IPS DF 6.9 (cell line): ENCODE results near the gene PPP4C.

Experiments used
- DNase-seq: peaks from one replicate; pipeline ENCODE4 v3.0.0-alpha.2; 2013; ENCODE audit warnings: low read depth, low spot score
- H3K27ac ChIP-seq: one replicate; pipeline ENCODE4 v1.5.1; 2013; ENCODE audit warnings: low read length, control low read depth
- H3K27me3 ChIP-seq: 2 replicates; pipeline ENCODE4 v1.6.1; 2013; ENCODE audit warnings: mild to moderate bottlenecking, low read length; ENCODE audit not compliant: control insufficient read depth, insufficient read depth
- H3K36me3 ChIP-seq: 2 replicates; pipeline ENCODE4 v1.6.1; 2013; ENCODE audit warnings: low read length; ENCODE audit not compliant: control insufficient read depth, insufficient read depth
- H3K4me1 ChIP-seq: 2 replicates; pipeline ENCODE4 v1.6.1; 2013; ENCODE audit warnings: low read length; ENCODE audit not compliant: control insufficient read depth, insufficient read depth
- H3K4me3 ChIP-seq: 2 replicates; pipeline ENCODE4 v1.5.1; 2013; ENCODE audit warnings: mild to moderate bottlenecking, low read length
- H3K9me3 ChIP-seq: 2 replicates; pipeline ENCODE4 v1.6.1; 2013; ENCODE audit warnings: low read length, inconsistent platforms; ENCODE audit not compliant: control insufficient read depth, insufficient read depth
- WGBS: extraction: QIAGEN DNeasy Blood & Tissue Kit; methylation state at CpG from one replicate; pipeline ENCODE4 v1.1.7; 2013; ENCODE audit warnings: mixed read lengths, missing lambda C conversion rate; ENCODE audit not compliant: insufficient read length, insufficient coverage; 5-methylcytosine and 5-hydroxymethylcytosine counted together

PPP4C gene

GRCh38 chr16:30075503-30076275, at the start of gene PPP4C:
PPP4C (plus strand) TSS chr16:30075994; CDS start chr16:30076378, 384 bp downstream.
- Histone ChIP-seq H3K9me3 (no peaks in the 10 kb centered on the region), H3K27ac (no peak within 1 kb of the TSS), H3K27me3 (no peaks in the 10 kb centered on the region), H3K36me3 (peaks cover 14% of the 10 kb centered on the region), H3K4me1 (peaks cover 1% of the 10 kb centered on the region; the same call in 1 of the 2 replicates), H3K4me3 (peak within 1 kb of the TSS; percentile 99)
- DNase-seq = no peak
- WGBS = no CpG with 5 or more reads among the region's 67 CpGs

- DNase-seq = no peak
- H3K9me3 ChIP-seq = no peaks in the 10 kb centered on the region
- no peaks in the 10 kb centered on the region for H3K27me3 ChIP-seq
- no peak overlapping the region for H3K27ac ChIP-seq
- peaks cover 5% of the 10 kb centered on the region for H3K4me1 ChIP-seq
- H3K4me3 ChIP-seq = no peak overlapping the region
- H3K36me3 ChIP-seq = no peaks in the 10 kb centered on the region; the same call in 1 of the 2 replicates
- no CpG with 5 or more reads among the region's 18 CpGs for WGBS
These were observed 49.3 kb upstream of the PPP4C start for GRCh38 chr16:30026449-30026848.

- H3K4me1 ChIP-seq = peaks cover 7% of the 10 kb centered on the region
- H3K36me3 ChIP-seq = no peaks in the 10 kb centered on the region; the same call in 1 of the 2 replicates
- no peak overlapping the region for H3K27ac ChIP-seq
- WGBS = no CpG with 5 or more reads among the region's 13 CpGs
- DNase-seq = no peak
- no peak overlapping the region for H3K4me3 ChIP-seq
- no peaks in the 10 kb centered on the region for H3K27me3 ChIP-seq
- no peaks in the 10 kb centered on the region for H3K9me3 ChIP-seq
These were observed 48.0 kb upstream of the PPP4C start for GRCh38 chr16:30027588-30028437.

- Histone ChIP-seq H3K36me3 (no peaks in the 10 kb centered on the region; the same call in 1 of the 2 replicates), H3K4me3 (no peak overlapping the region), H3K4me1 (peaks cover 7% of the 10 kb centered on the region), H3K9me3 (no peaks in the 10 kb centered on the region), H3K27ac (no peak overlapping the region), H3K27me3 (no peaks in the 10 kb centered on the region)
- no peak for DNase-seq
- WGBS = no CpG with 5 or more reads among the region's 18 CpGs
These were observed 47.2 kb upstream of the PPP4C start for GRCh38 chr16:30028438-30029076.

GRCh38 chr16:30030011-30030685, 45.6 kb upstream of the PPP4C start:
- Histone ChIP-seq H3K27ac (no peak overlapping the region), H3K4me1 (peaks cover 7% of the 10 kb centered on the region), H3K4me3 (peak overlapping the region; percentile 65; the same call in 1 of the 2 replicates), H3K9me3 (no peaks in the 10 kb centered on the region), H3K36me3 (no peaks in the 10 kb centered on the region; the same call in 1 of the 2 replicates), H3K27me3 (no peaks in the 10 kb centered on the region)
- WGBS = no CpG with 5 or more reads among the region's 23 CpGs
- no peak for DNase-seq

- no peak within 1 kb of the TSS for H3K27ac ChIP-seq
- no peak for DNase-seq
- no peaks in the 10 kb centered on the region for H3K9me3 ChIP-seq
- peaks cover 7% of the 10 kb centered on the region for H3K4me1 ChIP-seq
- no peaks in the 10 kb centered on the region for H3K27me3 ChIP-seq
- WGBS = no CpG with 5 or more reads among the region's 27 CpGs
- H3K4me3 ChIP-seq = peak within 1 kb of the TSS; percentile 65; the same call in 1 of the 2 replicates
- H3K36me3 ChIP-seq = no peaks in the 10 kb centered on the region; the same call in 1 of the 2 replicates
These were observed 44.9 kb upstream of the PPP4C start, which contains the start of gene TLCD3B for GRCh38 chr16:30030841-30031413. TLCD3B (minus strand) TSS chr16:30031271; CDS start chr16:30030527, 744 bp downstream.

GRCh38 chr16:30031477-30031918, 44.3 kb upstream of the PPP4C start:
- WGBS = no CpG with 5 or more reads among the region's 11 CpGs
- Histone ChIP-seq H3K27me3 (no peaks in the 10 kb centered on the region), H3K4me1 (peaks cover 7% of the 10 kb centered on the region), H3K27ac (no peak overlapping the region), H3K9me3 (no peaks in the 10 kb centered on the region), H3K36me3 (no peaks in the 10 kb centered on the region; the same call in 1 of the 2 replicates), H3K4me3 (peak overlapping the region; percentile 65; the same call in 1 of the 2 replicates)
- DNase-seq = no peak

- Histone ChIP-seq H3K4me1 (peaks cover 7% of the 10 kb centered on the region), H3K9me3 (no peaks in the 10 kb centered on the region), H3K4me3 (no peak overlapping the region), H3K27me3 (no peaks in the 10 kb centered on the region), H3K27ac (no peak overlapping the region), H3K36me3 (no peaks in the 10 kb centered on the region)
- no peak for DNase-seq
- no CpG with 5 or more reads among the region's 12 CpGs for WGBS
These were observed 43.5 kb upstream of the PPP4C start for GRCh38 chr16:30032083-30032819.

GRCh38 chr16:30033270-30033669, 42.5 kb upstream of the PPP4C start:
- WGBS = no CpG with 5 or more reads among the region's 7 CpGs
- Histone ChIP-seq H3K27me3 (no peaks in the 10 kb centered on the region), H3K27ac (no peak overlapping the region), H3K4me1 (peaks cover 7% of the 10 kb centered on the region), H3K36me3 (no peaks in the 10 kb centered on the region), H3K4me3 (no peak overlapping the region), H3K9me3 (no peaks in the 10 kb centered on the region)
- no peak for DNase-seq
